ENCODE results near the gene COL23A1. TPM values are rescaled to one million over a fixed set of nuclear protein-coding genes. Genes with fewer than 3 reads are reported as not detected.

Gene COL23A1
- total RNA-seq, 1 experiment from 2014 or later: not detected

GRCh38 chr5:178273665-178274541 lies 316.3 kb downstream of the COL23A1 start:
- ChIA-PET POLR2A (ENCODE audit: unreplicated experiment) (no interaction called here), CTCF (no interaction called here)
- DNase-seq: no peak
- H3K27ac ChIP-seq (ENCODE audit: low read length): no peak overlapping the region
- no peak overlapping the region for H2AFZ ChIP-seq (ENCODE audit: low read length)
- H3F3A ChIP-seq (ENCODE audit: low read length, unreplicated experiment): no peaks in the 10 kb centered on the region
- no peaks in the 10 kb centered on the region for H3K79me2 ChIP-seq (ENCODE audit: low read length)
- BruUV-seq (replicated peaks): no TSS peak
- no peaks in the 10 kb centered on the region for H3K9me2 ChIP-seq (replicated peaks; ENCODE audit: low read length)
- H3K9me3 ChIP-seq (ENCODE audit: low read length): 0 out of 2 replicates have a peak, but pooled peaks cover 5% of the 10 kb centered on the region
- intact Hi-C loops (cut with micrococcal nuclease): no loop called here
- ATAC-seq: no peak
- no peaks in the 10 kb centered on the region for H3K4me1 ChIP-seq (ENCODE audit: insufficient read depth, low read length)
- H3K9ac ChIP-seq (ENCODE audit: low read length): no peak overlapping the region
- TF ChIP-seq CTCF (conservative IDR thresholded peaks at IDR 0.05; ENCODE audit: low read depth, low read length) (no peak), EZH2phosphoT487 (IDR thresholded peaks at IDR 0.05; ENCODE audit: borderline replicate concordance, low read length) (no peak), EZH2 (IDR thresholded peaks at IDR 0.05; ENCODE audit: low read length, unreplicated experiment) (no peak)
- peaks cover 23% of the 10 kb centered on the region for H3K27me3 ChIP-seq (ENCODE audit: low read length)
- H3K4me3 ChIP-seq (ENCODE audit: low read length): no peak overlapping the region
- no peaks in the 10 kb centered on the region for H3K36me3 ChIP-seq (ENCODE audit: low read depth, low read length)
- H4K20me1 ChIP-seq (ENCODE audit: low read length): no peaks in the 10 kb centered on the region
- H3K4me2 ChIP-seq (ENCODE audit: low read length): no peak overlapping the region

- no peak overlapping the region for H3K4me3 ChIP-seq (ENCODE audit: low read length)
- H3K79me2 ChIP-seq (ENCODE audit: low read length): no peaks in the 10 kb centered on the region
- TF ChIP-seq CTCF (conservative IDR thresholded peaks at IDR 0.05; ENCODE audit: low read depth, low read length) (no peak), EZH2 (IDR thresholded peaks at IDR 0.05; ENCODE audit: low read length, unreplicated experiment) (no peak), EZH2phosphoT487 (IDR thresholded peaks at IDR 0.05; ENCODE audit: borderline replicate concordance, low read length) (no peak)
- ChIA-PET POLR2A (ENCODE audit: unreplicated experiment) (interaction anchor here (0.6 kb wide), 1 partner anchor 82 kb away, joined by 11 read pairs; no protein-coding TSS in a partner anchor), CTCF (no interaction called here)
- intact Hi-C loops (cut with micrococcal nuclease): no loop called here
- no peaks in the 10 kb centered on the region for H4K20me1 ChIP-seq (ENCODE audit: low read length)
- no peak overlapping the region for H2AFZ ChIP-seq (ENCODE audit: low read length)
- no peak overlapping the region for H3K27ac ChIP-seq (ENCODE audit: low read length)
- no TSS peak for BruUV-seq (replicated peaks)
- ATAC-seq (no peak), DNase-seq (no peak)
- H3K36me3 ChIP-seq (ENCODE audit: low read depth, low read length): no peaks in the 10 kb centered on the region
- H3K9me2 ChIP-seq (replicated peaks; ENCODE audit: low read length): no peaks in the 10 kb centered on the region
- H3K9ac ChIP-seq (ENCODE audit: low read length): no peak overlapping the region
- 0 out of 2 replicates have a peak, but pooled peaks cover 5% of the 10 kb centered on the region for H3K9me3 ChIP-seq (ENCODE audit: low read length)
- peaks cover 20% of the 10 kb centered on the region for H3K27me3 ChIP-seq (ENCODE audit: low read length)
- H3K4me1 ChIP-seq (ENCODE audit: insufficient read depth, low read length): no peaks in the 10 kb centered on the region
- no peaks in the 10 kb centered on the region for H3F3A ChIP-seq (ENCODE audit: low read length, unreplicated experiment)
- no peak overlapping the region for H3K4me2 ChIP-seq (ENCODE audit: low read length)
Observed at GRCh38 chr5:178273041-178273440, 317.2 kb downstream of the COL23A1 start.

GRCh38 chr5:178272591-178272990 lies 317.6 kb downstream of the COL23A1 start:
- Histone ChIP-seq H3F3A (ENCODE audit: low read length, unreplicated experiment) (no peaks in the 10 kb centered on the region), H3K9me3 (ENCODE audit: low read length) (0 out of 2 replicates have a peak, but pooled peaks cover 5% of the 10 kb centered on the region), H2AFZ (ENCODE audit: low read length) (no peak overlapping the region), H3K4me2 (ENCODE audit: low read length) (no peak overlapping the region), H3K27me3 (ENCODE audit: low read length) (peaks cover 15% of the 10 kb centered on the region), H4K20me1 (ENCODE audit: low read length) (no peaks in the 10 kb centered on the region), H3K27ac (ENCODE audit: low read length) (no peak overlapping the region), H3K9ac (ENCODE audit: low read length) (no peak overlapping the region), H3K4me1 (ENCODE audit: insufficient read depth, low read length) (no peaks in the 10 kb centered on the region), H3K4me3 (ENCODE audit: low read length) (no peak overlapping the region), H3K36me3 (ENCODE audit: low read depth, low read length) (no peaks in the 10 kb centered on the region), H3K9me2 (replicated peaks; ENCODE audit: low read length) (no peaks in the 10 kb centered on the region), H3K79me2 (ENCODE audit: low read length) (no peaks in the 10 kb centered on the region)
- intact Hi-C loops (cut with micrococcal nuclease): no loop called here
- TF ChIP-seq EZH2phosphoT487 (IDR thresholded peaks at IDR 0.05; ENCODE audit: borderline replicate concordance, low read length): no peak
- no peak for TF ChIP-seq CTCF (conservative IDR thresholded peaks at IDR 0.05; ENCODE audit: low read depth, low read length)
- no peak for TF ChIP-seq EZH2 (IDR thresholded peaks at IDR 0.05; ENCODE audit: low read length, unreplicated experiment)
- ChIA-PET POLR2A (ENCODE audit: unreplicated experiment) (interaction anchor here (0.6 kb wide), 1 partner anchor 82 kb away, joined by 11 read pairs; no protein-coding TSS in a partner anchor), CTCF (no interaction called here)
- DNase-seq (no peak), ATAC-seq (no peak)
- no TSS peak for BruUV-seq (replicated peaks)

Measured in PC-3 (cell line).